Central memory CD4-positive, alpha-beta T cell (primary cell): ENCODE data around the gene SVOP.
"Not testable (repeated sequence)": the region's sequence is repeated elsewhere in the genome, so short reads cannot be mapped to it uniquely, and the experiment has no call there.

Experiments used
- DNase-seq: peaks from one replicate; pipeline ENCODE4 v3.0.0; 2022
- total RNA-seq, 3 experiments: gene quantifications; one replicate each; lab custom pipeline; 2026; lab: John Stamatoyannopoulos, UW

The SVOP gene, protein sequence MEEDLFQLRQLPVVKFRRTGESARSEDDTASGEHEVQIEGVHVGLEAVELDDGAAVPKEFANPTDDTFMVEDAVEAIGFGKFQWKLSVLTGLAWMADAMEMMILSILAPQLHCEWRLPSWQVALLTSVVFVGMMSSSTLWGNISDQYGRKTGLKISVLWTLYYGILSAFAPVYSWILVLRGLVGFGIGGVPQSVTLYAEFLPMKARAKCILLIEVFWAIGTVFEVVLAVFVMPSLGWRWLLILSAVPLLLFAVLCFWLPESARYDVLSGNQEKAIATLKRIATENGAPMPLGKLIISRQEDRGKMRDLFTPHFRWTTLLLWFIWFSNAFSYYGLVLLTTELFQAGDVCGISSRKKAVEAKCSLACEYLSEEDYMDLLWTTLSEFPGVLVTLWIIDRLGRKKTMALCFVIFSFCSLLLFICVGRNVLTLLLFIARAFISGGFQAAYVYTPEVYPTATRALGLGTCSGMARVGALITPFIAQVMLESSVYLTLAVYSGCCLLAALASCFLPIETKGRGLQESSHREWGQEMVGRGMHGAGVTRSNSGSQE
- 0 reads per million in 3 experiments for total RNA-seq

DNA sequence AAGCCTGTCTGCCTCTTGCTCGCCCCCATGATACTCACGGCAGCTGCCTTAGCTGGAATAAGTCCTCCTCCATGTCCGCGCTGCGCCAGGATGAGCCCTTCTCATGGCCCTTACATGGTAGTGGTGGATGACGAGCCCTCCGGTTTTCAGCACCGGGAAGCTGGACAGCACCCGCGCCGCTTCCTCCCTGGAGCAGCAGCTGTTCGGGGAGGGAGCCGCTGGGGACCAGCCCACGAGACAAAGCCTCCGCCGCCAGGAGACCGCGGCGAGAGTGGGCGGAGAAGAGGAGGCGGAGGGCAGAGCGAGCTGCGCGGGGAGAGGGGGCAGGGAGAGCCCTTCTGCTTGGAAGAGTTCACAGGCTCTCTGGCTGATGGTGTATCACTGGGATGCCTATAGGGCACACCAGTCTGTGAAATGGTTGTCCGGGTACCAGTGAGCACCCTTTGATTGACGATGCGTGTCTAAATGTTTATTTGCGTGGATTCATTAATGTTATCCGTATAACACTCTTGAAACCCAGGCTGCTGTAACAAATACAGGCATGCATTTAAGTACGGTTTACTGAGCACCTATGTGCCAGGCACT lies at the start of gene SVOP:
Gene SVOP (minus strand): TSS at position 273 of the 585 bp plus-strand sequence. CDS start 200 bp downstream, at position 73.
- no peak for DNase-seq

DNA sequence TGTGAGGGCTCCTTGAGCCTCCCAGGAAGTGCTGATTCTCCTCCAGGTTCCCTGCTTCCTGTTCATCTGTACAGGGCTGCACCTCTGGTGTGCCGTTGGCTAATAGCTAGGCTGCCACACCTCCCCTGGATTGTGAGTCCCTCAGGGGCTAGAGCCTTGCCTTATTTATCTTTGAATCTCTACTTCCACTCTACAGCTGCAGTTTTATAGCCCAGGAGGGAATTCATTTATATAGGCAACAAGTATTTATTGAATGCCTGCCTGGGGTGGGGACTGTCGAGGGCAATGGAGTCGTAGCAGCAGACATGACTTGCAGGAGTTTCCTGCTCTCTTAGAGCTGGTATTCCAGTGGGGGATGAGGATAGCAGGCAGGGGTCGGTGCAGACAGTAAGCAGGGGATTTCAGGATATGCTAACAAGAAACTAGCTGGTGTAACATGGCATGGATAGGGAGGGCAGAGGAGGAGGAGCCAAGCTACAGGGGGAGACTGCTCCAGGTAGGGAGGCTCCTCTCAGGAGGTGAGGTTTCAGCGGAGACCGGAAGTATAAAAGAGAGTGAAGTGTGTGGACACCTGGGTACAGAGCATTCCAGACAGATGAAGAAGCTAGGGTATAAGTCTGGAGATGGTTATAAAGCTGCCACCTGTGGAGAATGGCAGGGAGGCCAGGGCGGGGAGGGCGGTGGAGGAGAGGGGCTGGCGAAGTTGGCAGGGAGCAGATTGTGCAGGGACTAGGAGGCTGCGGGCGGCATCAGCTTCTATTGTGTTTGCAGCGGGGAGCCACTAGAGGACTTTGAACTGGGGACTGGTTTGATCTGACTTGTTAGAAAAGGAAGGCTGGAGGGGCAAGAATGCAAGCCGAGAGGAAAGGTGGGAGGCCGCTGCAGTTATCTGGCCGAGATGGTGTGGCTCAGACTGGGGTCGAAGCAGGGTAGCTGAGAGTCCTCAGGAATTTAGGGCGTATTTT lies 48.7 kb upstream of the SVOP start:
- no peak for DNase-seq

DNA sequence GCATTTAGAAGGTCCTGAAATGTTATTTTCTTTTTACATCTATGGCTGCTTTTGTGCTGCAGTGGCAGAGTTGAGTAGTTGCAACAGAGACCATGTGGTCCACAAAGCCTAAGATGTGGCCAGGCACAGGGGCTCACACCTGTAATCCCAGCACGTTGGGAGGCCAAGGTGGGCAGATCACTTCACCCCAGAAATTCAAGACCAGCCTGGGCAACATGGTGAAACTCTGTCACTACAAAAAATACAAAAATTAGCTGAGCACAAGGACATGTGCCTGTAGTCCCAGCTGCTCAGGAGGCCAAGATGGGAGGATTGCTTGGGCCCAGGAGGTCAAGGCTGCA lies 45.0 kb upstream of the SVOP start:
- DNase-seq, result no peak

DNA sequence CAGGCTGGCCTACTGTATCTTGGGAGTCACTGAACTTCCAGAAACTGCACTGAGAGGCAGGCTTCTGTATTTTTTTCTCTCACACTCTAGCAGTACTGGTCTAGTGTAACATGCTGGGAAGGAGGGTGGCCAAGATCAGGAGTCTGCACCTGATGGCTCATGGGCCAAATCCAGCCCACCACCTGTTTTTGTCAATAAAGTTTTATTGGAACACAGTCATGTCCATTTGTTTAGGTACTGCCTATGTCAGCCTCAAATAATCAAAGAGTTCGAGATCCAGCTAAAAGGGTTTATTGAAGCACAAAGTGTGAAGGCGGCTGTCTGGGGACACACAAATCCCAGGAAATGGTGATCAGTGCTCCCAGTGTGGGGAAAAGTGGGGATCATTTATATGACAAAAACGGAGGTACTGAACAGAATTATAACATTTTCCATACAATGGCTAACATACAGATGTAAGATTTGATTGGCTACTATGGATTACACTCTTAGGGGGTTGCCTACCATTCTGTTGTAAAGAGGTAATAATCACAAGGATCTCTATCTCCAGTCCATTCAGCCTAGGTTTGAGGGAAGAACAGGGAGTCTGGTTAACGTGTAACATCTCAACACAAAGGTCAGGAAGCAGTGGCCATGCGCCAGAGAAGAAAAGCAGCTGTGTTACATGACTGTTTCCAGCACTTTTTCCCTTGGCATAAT lies 44.4 kb upstream of the SVOP start:
- DNase-seq, result no peak

DNA sequence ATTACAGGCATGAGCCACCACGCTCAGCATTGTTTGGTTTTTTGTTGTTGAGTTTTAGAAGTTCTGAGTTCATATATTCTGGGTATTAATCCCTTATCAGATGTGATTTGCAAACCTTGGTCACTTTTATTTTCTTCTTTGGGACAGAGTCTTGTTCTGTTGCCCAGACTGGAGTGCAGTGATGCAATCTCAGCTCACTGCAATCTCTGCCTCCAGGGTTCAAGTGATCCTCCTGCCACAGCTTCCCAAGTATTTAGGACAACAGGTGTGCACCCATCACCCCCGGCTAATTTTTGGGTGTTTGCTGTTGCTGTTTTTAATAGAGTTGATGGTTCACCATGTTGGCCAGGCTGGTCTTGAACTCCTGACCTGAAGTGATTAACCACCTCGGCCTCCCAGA lies 43.3 kb upstream of the SVOP start:
- no peak for DNase-seq

DNA sequence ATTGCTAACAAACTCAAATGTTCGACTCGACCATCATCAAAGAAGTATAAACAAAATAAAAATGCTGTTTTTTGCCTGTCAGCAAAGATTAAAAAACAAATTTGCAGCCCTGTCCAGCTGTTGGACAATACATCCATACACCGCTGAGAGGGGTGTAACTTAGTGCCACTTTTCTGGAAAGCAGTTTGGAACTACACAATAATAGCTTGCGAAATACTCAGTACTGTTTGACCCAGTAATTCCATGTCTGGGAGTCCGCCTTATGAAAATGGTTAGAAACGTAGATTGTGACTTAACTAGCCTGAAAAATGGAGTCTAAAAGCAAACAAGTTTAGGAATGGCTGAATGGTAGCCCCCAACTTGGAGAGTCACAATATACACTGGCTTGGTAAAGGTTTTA lies 37.9 kb upstream of the SVOP start:
- DNase-seq, result no peak

DNA sequence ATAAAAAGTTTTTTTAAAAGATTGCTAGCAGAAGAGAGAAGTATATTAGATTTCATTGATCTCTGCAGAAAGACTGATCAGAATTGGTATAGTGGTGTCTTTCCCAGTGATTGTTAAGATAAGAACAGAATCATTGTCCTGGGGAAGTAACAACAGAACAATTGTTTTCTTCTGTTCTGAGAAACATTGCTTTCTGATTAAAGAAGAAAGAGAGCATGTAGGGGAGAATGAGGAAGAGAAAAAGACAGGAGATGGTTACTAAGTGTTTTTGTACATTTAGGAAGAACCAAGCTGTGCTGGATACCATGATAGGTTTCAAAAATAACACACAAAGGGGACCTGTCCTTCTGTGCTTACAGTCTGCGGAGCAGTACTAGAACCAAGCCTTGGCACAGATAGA lies 36.5 kb upstream of the SVOP start:
- DNase-seq, result no peak

DNA sequence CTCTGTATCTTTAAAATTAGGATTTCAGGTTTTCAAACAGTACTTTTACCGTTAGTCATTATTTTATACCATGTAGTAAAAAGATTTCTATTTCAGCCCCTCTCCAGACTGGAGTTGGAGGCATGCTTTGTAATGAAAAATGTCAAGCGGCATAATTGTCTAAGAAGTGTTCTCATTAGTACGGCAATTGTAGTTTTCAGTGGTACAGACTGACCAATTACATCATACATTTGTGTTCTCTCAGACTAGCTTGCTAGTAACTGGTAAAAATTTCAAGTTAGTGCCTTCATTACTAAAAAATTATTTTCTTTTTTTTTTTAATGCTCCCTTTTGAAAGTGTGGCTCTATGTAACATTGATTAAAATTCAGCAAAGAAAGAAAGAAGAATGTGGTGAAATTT lies 36.0 kb upstream of the SVOP start:
- no peak for DNase-seq

DNA sequence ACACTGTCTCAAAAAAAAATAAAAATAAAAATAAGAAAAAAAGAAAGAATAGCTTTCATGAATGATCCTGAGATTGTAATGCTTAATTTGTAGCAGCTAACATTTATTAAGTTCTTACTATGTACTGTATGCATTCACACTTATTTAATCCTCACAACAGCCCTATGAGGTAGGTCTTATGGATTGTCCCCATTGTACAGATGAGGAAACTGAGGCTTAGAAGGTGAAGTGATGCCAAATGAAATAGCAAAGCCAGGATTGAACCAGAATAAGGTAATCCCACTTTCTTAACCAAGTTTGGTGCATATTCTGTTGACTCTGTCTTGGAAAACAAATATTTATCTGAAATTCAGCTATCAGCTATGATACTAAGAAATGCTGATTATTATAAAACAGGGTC lies 33.7 kb upstream of the SVOP start:
- DNase-seq, result no peak

DNA sequence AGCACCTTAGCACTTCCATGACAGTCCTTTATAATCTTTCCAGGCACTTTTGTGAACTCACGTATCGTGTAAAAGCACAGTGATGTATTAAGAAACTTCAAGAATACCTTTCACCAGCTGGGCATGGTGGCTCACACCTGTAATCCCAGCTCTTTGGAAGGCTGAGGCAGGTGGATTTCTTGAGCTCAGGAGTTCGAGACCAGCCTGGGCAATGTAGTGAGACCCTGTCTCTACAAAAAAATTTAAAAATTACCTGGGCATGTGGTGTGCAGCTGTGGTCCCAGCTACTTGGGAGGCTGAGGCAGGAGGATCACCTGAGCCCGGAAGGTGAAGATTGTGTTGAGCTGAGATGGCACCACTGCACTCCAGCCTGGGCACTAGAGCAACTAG lies 33.3 kb upstream of the SVOP start:
- not testable (repeated sequence) for DNase-seq

DNA sequence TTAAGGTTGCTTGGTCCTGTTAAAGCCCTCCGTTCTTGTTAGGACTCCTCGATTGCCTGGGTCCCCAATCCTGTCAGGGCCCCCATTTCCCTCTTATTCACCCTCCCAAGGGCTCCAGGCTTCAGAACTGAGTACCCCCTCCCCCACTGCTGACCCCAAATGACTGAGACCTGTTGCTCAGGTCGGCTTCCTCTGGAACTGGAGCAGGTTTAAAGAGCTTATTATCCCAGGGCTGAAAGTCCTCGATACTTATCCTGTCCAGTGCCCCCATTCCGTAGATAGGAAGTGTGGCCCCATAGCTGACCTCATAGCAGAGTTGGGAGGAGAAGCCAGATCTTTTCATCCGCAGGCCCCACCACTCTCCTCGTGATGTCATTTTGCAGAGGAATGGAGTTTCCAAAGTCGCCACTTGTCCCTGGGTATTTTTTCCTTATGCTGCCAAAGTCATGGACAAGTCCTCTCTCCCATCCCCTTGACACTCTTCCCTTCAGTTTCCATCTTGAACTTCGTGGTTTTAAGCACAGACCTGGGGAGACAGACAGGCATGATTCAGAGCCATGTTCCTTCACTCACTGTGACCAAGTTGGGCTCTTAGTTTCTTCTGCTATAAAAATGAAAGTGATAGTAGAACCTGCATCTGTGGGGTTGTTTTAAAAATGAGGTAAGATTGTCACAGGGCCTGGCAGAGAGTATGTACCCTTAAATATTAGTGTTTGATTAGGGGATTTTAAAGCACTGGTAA lies 32.7 kb upstream of the SVOP start:
- DNase-seq, result peak; percentile 59

DNA sequence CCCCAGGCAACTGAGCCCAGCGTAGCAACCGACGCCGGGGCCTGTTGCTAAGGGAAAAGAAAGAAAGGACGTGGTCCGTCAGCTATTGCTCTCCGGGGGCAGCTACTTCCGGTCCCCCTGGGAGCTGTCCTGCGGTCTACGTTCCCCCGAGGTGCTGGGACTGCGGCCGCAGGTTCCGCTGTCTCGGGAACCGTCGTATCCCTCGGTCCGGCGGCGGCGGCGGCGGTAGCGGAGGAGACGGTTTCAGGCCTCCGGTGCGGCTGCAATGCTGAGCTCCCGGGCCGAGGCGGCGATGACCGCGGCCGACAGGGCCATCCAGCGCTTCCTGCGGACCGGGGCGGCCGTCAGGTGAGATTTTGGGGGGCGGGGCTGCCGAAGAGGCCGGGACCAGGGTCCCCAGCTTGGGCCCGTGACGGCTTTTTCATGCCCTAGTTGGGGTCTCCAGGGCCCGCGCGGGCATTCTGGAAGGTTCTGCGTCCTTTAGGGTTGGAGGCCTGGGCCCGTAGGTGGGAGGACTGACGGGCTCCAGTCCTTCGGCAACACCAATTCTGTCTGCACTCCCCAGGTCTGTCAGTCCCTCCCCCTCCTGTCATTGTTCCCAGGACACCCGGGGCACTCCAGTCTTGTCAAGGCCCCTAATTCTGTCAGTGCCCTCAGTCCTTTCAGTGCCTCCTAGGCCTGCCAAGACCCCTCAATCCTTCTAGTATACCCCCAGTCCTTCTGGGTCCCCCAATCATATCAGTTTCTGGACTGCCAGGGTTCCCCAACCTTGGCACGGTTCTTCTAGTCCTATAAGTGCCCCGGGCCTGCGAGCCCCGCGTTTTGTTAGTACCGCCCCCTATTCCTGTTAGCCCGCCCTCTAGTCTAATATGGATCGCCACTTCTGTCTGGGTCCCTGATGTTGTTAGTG lies 31.8 kb upstream of the SVOP start, which contains the start of gene USP30:
Gene USP30 (plus strand): TSS at position 163 of the 910 bp plus-strand sequence. CDS start 103 bp downstream, at position 266.
- DNase-seq, result peak; percentile 74

DNA sequence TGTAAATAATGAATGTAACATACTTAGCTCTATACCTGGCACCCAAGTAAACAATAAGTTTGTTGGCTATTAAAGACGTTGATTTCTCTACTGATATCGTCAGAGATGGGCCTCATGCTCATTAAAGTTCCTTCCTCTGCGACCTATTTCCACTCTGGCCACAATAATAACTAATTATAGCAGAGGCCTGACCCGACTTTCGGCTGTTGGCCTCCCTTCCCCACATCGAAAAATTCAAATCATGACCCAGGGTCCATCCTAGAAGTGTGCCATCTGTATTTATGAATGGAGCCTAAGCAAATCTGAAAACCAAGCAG lies 31.2 kb upstream of the SVOP start:
- no peak for DNase-seq

DNA sequence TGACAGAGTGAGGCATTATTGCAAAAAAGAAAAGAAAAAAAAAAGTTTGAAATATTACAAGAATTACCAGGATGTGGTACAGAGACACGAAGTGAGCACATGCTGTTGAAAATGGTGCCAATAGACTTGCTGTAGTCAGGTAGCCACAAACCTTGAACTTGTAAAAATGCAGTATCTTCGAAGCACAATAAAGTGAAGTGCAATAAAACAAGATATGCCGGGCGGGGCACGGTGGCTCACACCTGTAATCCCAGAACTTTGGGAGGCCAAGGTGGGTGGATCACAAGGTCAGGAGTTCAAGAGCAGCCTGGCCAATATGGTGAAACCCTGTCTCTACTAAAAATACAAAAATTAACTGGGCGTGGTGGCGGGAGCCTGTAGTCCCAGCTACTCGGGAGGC lies 28.9 kb upstream of the SVOP start:
- not testable (repeated sequence) for DNase-seq

DNA sequence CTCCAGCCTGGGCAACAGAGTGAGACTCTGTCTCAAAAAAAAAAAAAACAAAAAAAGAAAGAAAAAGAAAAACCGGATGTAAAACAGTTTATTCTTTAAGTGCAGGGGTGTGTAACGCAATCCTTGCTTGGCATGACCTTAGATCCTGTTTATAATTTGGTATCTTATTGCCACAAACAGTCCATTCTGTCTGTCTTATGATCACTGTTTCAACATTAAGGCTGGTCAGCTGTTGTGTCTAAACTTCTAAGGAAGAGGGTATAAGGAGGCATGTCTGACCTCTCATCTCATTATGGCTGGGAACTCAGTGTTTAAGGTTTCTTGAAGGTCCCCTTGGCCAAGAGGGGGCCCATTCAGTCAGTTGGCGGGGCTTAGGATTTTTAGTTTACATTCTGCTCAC lies 27.8 kb upstream of the SVOP start:
- not testable (repeated sequence) for DNase-seq

DNA sequence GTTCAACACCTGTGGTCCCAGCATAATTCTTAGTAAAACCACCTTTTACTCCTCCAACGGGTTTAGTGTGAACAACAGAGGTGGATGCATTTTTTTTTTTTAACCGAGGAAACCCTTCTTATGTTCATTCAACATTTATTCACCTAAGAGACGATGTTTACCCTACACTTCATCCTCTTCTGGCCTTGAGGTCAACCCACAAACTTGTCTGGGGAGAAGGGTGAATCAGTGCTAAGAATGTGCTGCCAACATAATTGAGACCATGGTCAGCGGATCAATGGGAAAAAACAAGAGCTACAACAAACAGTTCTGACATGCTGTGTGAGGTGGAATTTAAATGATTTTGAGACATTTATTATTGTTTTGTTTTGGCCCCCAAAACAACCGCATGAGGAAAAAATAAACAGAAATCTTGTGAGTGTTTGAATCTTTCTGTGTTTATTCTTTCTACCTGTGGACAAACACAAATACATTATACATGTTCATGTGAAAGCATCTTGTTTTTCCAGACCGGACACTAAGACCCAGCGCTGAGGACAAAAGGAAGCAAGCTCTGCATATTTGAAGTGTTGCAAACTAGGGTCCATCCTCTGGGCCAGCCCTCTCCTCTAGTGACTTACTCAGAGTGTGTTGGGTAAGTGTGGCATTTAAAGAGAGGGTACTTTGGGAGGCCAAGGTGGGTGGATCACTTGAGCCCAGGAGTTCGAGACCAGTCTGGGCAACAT lies 26.4 kb upstream of the SVOP start:
- DNase-seq, result no peak

DNA sequence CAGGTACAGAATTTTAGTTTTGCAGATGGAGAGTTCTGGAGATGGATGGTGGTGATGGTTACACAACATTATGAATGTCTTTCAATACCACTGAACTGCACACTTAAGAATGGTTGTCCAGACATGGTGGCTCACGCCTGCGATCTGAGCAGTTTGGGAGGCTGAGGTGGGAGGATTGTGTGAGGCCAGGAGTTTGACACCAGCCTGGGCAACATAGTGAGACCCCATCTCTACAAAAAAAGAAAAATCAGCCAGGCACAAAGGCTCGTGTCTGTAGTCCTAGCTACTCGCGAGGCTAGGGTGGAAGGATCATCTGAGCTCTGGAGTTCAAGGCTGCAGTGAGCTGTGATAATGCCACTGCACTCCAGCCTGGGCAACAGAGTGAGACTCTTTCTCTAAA lies 23.4 kb upstream of the SVOP start:
- DNase-seq, result no peak

DNA sequence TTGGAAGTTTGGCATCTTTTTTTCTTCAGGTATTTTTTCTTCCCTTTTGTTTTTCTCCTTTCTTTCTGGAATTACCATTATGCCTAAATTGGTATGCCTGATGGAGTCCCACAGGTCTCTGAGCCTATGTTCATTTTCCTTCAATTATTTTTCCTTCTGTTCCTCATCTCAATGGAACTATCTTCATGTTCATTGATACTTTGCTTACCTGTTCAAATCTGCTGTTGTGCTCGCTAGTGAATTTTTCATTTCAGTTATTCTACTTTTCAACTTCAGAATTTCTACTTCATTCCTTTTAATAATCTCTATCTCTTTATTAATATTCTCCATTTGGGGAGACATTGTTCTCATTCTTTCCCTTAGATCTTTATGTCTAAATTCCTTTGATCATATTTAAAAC lies 16.1 kb upstream of the SVOP start:
- no peak for DNase-seq

DNA sequence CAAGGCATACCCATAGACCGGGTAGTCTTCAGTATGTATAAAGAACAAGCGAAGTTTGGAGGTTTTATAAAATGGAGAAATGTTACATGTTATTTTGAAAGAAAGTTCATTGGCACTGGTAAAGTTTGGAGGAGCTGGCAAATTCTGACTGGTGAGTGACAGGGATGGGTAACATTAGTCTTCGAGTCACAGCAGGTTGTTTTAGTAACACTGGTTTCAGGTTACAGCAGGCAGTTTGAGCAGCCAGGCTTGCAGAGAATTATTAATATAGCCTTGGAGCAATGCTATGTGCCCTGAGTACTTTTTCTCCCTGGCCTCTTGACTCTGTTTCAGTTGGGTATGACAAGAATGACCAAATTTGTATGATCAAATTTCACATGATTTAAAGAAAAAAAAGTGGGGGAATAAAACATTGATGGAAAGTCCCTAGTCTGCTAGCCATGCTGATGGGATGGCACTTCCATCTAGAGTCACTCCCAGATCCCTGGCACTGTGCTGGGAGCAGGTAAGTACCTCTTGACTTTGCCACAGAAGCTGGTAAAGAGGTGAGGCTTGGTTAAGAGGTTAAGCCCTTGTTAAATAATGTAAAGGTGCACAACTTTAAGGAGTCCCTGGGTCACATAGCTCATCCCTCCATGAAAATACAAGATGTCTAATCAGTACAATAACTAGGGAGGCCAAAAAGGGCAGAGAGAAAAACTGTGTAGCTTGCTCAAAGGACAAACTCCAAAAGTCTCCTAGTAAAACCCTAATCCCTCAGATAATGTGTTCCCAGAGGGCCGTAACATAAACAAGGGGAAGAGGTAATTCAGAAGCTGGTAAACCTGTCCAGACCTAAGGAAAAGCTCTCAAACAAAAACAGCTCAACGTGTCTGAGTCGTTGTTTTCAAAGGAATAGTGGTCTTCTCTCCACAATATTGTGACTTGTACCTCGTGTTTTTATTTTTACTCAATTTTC lies 12.7 kb upstream of the SVOP start:
- no peak for DNase-seq
